B cell (primary cell): ENCODE measurements around the gene CDH20. TPM values are rescaled to one million over a fixed set of nuclear protein-coding genes. Genes with fewer than 3 reads are reported as not detected.

Experiments used
- ATAC-seq: fragments of 200-7000 bp; cut with Tn5 transposase; one replicate; pipeline ENCODE4 v1.10.0; 2021; ENCODE audit warnings: low read depth, mild to moderate bottlenecking, moderate number of reproducible peaks, moderate library complexity
- CTCF ChIA-PET: fragments of 350-600 bp; sonication (Branson Sonifier 250); formaldehyde crosslinking; loops from one replicate; lab custom pipeline; 2021; ENCODE audit warnings: antibody characterized with exemption, inconsistent platforms; lab: Charles Lee
- POLR2A ChIA-PET: fragments of 350-600 bp; sonication (Branson Sonifier 250); formaldehyde crosslinking; loops from one replicate; lab custom pipeline; 2021; ENCODE audit warnings: antibody characterized with exemption; lab: Charles Lee
- DNase-seq: peaks from one replicate; pipeline ENCODE4 v3.0.0; 2013
- H2AFZ ChIP-seq: 2 replicates; pipeline ENCODE4 v1.6.1; 2012; ENCODE audit warnings: mild to moderate bottlenecking, low read depth, low read length; ENCODE audit not compliant: insufficient read depth, poor library complexity, severe bottlenecking
- H3K27ac ChIP-seq, 2 donors: 1 replicate in 1 of 2; 2 replicates in 1 of 2; pipeline ENCODE4 v1.5.1; 2012 to 2013; ENCODE audit warnings: low read length in 2 of 2, mild to moderate bottlenecking in 2 of 2, moderate library complexity in 1 of 2
- H3K27me3 ChIP-seq, 4 experiments: fragments of 200-600 bp in 1 of 4; sonication (generic) in 1 of 4; replicated peaks in 1 of 4; 1 replicate in 2 of 4; 2 replicates in 2 of 4; pipeline versions ENCODE4 v1.6.1 to v1.7.0; 2013 to 2016; ENCODE audit warnings: low read length in 3 of 4, mild to moderate bottlenecking in 2 of 4, mixed read lengths in 1 of 4, moderate library complexity in 1 of 4; ENCODE audit not compliant: insufficient read depth in 4 of 4, control insufficient read depth in 3 of 4; ENCODE audit errors: control extremely low read depth in 1 of 4
- H3K36me3 ChIP-seq, 2 experiments: replicated peaks in 1 of 2; 1 replicate in 1 of 2; 2 replicates in 1 of 2; pipeline versions ENCODE4 v1.6.1 to v1.7.1; 2013; ENCODE audit warnings: low read length in 1 of 2; ENCODE audit not compliant: insufficient read depth in 2 of 2, control insufficient read depth in 1 of 2; ENCODE audit errors: control extremely low read depth in 1 of 2, extremely low read depth in 1 of 2
- H3K4me1 ChIP-seq, 2 donors: fragments of 200-600 bp in 1 of 2; sonication (generic) in 1 of 2; 1 replicate in 1 of 2; 2 replicates in 1 of 2; pipeline versions ENCODE4 v1.5.1 to v1.6.1; 2013 to 2017; ENCODE audit warnings: low read length in 2 of 2; ENCODE audit not compliant: control insufficient read depth in 2 of 2, insufficient read depth in 2 of 2
- H3K4me2 ChIP-seq: replicated peaks from 2 replicates; pipeline ENCODE3; 2012; ENCODE audit warnings: mild to moderate bottlenecking, low read depth, low read length; ENCODE audit not compliant: poor library complexity, severe bottlenecking
- H3K4me3 ChIP-seq, 5 experiments: fragments of 200-600 bp in 1 of 5; sonication (generic) in 1 of 5; 1 replicate in 3 of 5; 2 replicates in 2 of 5; pipeline versions ENCODE4 v1.5.1 to v1.7.0; 2011 to 2016; ENCODE audit warnings: low read length in 4 of 5, mild to moderate bottlenecking in 4 of 5, low read depth in 2 of 5, control low read depth in 1 of 5, moderate library complexity in 1 of 5; ENCODE audit not compliant: insufficient read depth in 1 of 5; ENCODE audit errors: control extremely low read depth in 1 of 5, extremely low read depth in 1 of 5
- H3K79me2 ChIP-seq: fragments of 200-600 bp; sonication (generic); one replicate; pipeline ENCODE4 v1.6.0; 2016; ENCODE audit warnings: low read length; ENCODE audit not compliant: control insufficient read depth, insufficient read depth
- H3K9ac ChIP-seq: fragments of 200-600 bp; sonication (generic); 2 replicates; pipeline ENCODE4 v1.6.1; 2017; ENCODE audit warnings: mild to moderate bottlenecking, low read length, moderate library complexity
- H3K9me3 ChIP-seq, 3 donors: one replicate each; pipeline versions ENCODE4 v1.6.1 to v1.7.1; 2013; ENCODE audit warnings: low read length in 2 of 3; ENCODE audit not compliant: control insufficient read depth in 2 of 3, insufficient read depth in 1 of 3; ENCODE audit errors: control extremely low read depth in 1 of 3
- H4K20me1 ChIP-seq: 2 replicates; pipeline ENCODE4 v1.6.0; 2012; ENCODE audit warnings: mild to moderate bottlenecking, low read length; ENCODE audit not compliant: insufficient read depth, control insufficient read depth, poor library complexity, severe bottlenecking
- H3K27ac Mint-ChIP-seq: one replicate; pipeline ENCODE4 v1.8.0; 2021; ENCODE audit warnings: mixed read lengths
- H3K27me3 Mint-ChIP-seq: one replicate; pipeline ENCODE4 v1.8.0; 2021; ENCODE audit warnings: mixed read lengths
- H3K4me1 Mint-ChIP-seq: one replicate; pipeline ENCODE4 v1.8.0; 2021; ENCODE audit warnings: mixed read lengths
- H3K4me3 Mint-ChIP-seq: one replicate; pipeline ENCODE4 v1.8.0; 2021; ENCODE audit warnings: mixed read lengths
- H3K9me3 Mint-ChIP-seq: one replicate; pipeline ENCODE4 v1.8.0; 2022; ENCODE audit warnings: mixed read lengths; ENCODE audit not compliant: insufficient read depth
- EZH2 ChIP-seq: IDR thresholded peaks from 2 replicates; pipeline ENCODE4 v1.6.1; 2012; ENCODE audit warnings: borderline replicate concordance, low read depth, mild to moderate bottlenecking, moderate library complexity, low read length; ENCODE audit not compliant: insufficient read depth, poor library complexity, severe bottlenecking
- WGBS: methylation state at CpG from one replicate; pipeline ENCODE4 v1.1.5; 2013; ENCODE audit warnings: missing lambda C conversion rate; ENCODE audit not compliant: insufficient coverage; 5-methylcytosine and 5-hydroxymethylcytosine counted together
- intact Hi-C: fragments of 100-400 bp; cut with micrococcal nuclease; formaldehyde crosslinking; loops from one replicate; pipeline ENCODE4 v1.10.0; 2022
- polyA plus RNA-seq: library from polyadenylated mRNA; depleted of rRNA; stranded (reverse); fragments of >200 nt; gene quantifications from 2 replicates; pipeline ENCODE4 v1.2.3, GENCODE V29; 2012
- total RNA-seq, 2 donors: library from RNA; stranded (reverse); fragments of 120-200 nt in 1 of 2; gene quantifications; 1 replicate in 1 of 2; 2 replicates in 1 of 2; pipeline versions ENCODE4 v1.2.3 to v1.2.4, GENCODE V29; 2013 to 2022
- TF ChIP-seq, protein P1 (sequence below): fragments of 200-600 bp; IDR thresholded peaks from one replicate; pipeline ENCODE4 v1.8.0; 2022; ENCODE audit warnings: antibody characterized with exemption, mild to moderate bottlenecking

Gene CDH20
- total and polyA plus RNA-seq, 2 donors (not counting 1 experiment from before 2014, with no cell fraction given), result 0.09 TPM; not detected in 1

DNA sequence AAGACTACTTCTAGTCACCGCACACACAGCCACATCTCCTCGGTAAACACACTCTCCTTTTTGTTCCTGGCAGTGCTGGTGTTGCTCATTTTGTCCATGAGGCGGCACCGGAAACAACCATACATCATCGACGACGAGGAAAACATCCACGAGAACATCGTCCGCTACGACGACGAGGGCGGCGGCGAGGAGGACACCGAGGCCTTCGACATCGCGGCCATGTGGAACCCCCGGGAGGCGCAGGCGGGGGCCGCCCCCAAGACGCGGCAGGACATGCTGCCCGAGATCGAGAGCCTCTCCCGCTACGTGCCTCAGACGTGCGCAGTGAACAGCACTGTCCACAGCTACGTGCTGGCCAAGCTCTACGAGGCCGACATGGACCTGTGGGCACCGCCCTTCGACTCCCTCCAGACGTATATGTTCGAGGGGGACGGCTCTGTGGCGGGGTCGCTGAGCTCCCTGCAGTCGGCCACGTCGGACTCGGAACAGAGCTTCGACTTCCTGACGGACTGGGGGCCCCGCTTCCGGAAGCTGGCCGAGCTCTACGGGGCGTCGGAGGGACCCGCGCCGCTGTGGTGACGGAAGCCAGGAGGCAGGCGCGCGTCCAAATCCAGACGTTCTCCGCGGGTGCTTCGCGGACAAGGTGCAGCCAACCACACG lies 221.0 kb downstream of the CDH20 start:
- peak overlapping the region; percentile 75 for H3K4me3 Mint-ChIP-seq
- Histone ChIP-seq H3K27me3 (no peaks in the 10 kb centered on the region), H3K4me1 (no peaks in the 10 kb centered on the region), H3K27ac (no peak overlapping the region), H3K4me2 (peak overlapping the region; percentile 49), H3K4me3 (peak overlapping the region in 4 of 5 experiments; percentile 14 to 55 (median 44)), H4K20me1 (no peaks in the 10 kb centered on the region), H3K79me2 (no peaks in the 10 kb centered on the region), H3K9ac (peak overlapping the region; percentile 39), H2AFZ (peak overlapping the region; percentile 44), H3K36me3 (no peaks in the 10 kb centered on the region), H3K9me3 (no peaks in the 10 kb centered on the region)
- POLR2A ChIA-PET, result no interaction called here
- no peak for ATAC-seq
- TF ChIP-seq, protein P1, sequence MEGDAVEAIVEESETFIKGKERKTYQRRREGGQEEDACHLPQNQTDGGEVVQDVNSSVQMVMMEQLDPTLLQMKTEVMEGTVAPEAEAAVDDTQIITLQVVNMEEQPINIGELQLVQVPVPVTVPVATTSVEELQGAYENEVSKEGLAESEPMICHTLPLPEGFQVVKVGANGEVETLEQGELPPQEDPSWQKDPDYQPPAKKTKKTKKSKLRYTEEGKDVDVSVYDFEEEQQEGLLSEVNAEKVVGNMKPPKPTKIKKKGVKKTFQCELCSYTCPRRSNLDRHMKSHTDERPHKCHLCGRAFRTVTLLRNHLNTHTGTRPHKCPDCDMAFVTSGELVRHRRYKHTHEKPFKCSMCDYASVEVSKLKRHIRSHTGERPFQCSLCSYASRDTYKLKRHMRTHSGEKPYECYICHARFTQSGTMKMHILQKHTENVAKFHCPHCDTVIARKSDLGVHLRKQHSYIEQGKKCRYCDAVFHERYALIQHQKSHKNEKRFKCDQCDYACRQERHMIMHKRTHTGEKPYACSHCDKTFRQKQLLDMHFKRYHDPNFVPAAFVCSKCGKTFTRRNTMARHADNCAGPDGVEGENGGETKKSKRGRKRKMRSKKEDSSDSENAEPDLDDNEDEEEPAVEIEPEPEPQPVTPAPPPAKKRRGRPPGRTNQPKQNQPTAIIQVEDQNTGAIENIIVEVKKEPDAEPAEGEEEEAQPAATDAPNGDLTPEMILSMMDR, result no peak
- TF ChIP-seq EZH2, result no peak
- H3K27ac Mint-ChIP-seq, result peak overlapping the region; percentile 53
- no peaks in the 10 kb centered on the region for H3K27me3 Mint-ChIP-seq
- intact Hi-C loops, result no loop called here
- no peaks in the 10 kb centered on the region for H3K4me1 Mint-ChIP-seq
- CTCF ChIA-PET, result interaction anchor here (0.8 kb wide), 1 partner anchor 67 kb away, joined by 4 read pairs; no protein-coding TSS in a partner anchor
- DNase-seq, result peak; percentile 22
- 74% methylated on average over 67 of the region's 67 CpGs for WGBS
- no peaks in the 10 kb centered on the region for H3K9me3 Mint-ChIP-seq

DNA sequence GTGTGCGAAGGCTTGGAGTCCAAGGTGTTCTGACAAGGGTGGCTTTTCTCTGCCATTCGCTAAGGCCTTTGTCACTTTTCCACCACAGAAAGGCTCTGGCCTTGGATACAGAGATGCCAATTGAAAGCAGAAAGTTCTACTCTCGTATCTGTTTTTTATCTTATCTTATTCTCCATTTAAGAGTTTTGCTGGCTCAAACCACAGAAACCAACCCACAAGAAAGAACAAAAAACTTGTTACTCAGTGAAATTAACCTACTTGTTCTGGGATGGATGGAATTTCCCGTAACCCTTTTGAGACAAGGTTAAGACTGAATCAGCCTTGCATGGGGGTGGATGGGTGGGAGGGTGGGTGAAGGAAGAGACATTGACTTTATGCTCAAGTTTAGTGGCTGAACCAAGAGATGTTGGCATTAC lies 221.7 kb downstream of the CDH20 start:
- Mint-ChIP-seq H3K4me1 (no peaks in the 10 kb centered on the region), H3K4me3 (peak overlapping the region; percentile 75), H3K27ac (no peak overlapping the region), H3K9me3 (no peaks in the 10 kb centered on the region), H3K27me3 (no peaks in the 10 kb centered on the region)
- Histone ChIP-seq H3K9me3 (no peaks in the 10 kb centered on the region), H4K20me1 (no peaks in the 10 kb centered on the region), H3K9ac (peak overlapping the region; percentile 39), H3K79me2 (no peaks in the 10 kb centered on the region), H3K4me2 (peak overlapping the region; percentile 49), H3K4me3 (peak overlapping the region in 2 of 5 experiments; percentile 52 to 55), H3K27me3 (no peaks in the 10 kb centered on the region), H2AFZ (peak overlapping the region; percentile 44), H3K27ac (no peak overlapping the region), H3K36me3 (no peaks in the 10 kb centered on the region), H3K4me1 (no peaks in the 10 kb centered on the region)
- intact Hi-C loops, result no loop called here
- TF ChIP-seq, protein P1, result no peak
- TF ChIP-seq EZH2, result no peak
- ChIA-PET POLR2A (no interaction called here), CTCF (interaction anchor here (0.8 kb wide), 1 partner anchor 66 kb away, joined by 4 read pairs; no protein-coding TSS in a partner anchor)
- DNase-seq, result no peak
- 93% methylated on average over 3 of the region's 4 CpGs for WGBS
- no peak for ATAC-seq
